ENCODE measurements around the gene CNIH3.

Gene CNIH3

DNA sequence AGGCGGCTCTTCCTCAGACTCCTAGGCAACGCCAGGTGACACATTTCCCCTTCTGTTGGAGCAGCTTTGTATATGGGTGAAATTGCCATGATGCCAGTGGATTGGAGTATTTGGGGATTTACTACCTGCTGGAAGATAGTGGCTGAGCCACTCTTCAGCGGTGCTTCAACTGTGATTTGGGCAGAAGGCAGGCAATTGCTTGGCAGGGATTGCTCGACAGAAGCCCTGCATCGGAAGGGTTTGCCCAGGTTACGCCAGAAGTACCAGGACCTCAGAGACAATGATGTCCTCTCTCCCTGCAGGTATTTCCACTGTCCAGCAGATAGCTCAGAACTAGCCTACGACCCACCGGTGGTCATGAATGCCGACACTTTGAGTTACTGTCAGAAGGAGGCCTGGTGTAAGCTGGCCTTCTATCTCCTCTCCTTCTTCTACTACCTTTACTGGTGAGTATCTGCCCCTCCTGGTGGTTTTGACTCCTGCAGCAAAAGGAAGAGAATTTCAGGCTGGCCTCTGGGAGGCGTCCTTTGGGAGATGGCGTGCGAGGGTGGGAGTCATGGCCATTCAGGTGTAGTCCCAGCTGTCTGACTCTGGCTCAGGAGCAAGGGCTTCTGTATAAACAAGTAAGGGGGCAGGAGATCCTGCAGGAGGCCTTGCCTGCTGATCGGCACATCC lies 118.3 kb downstream of the CNIH3 start:
- no peak overlapping the region for H3K9ac ChIP-seq (ENCODE audit: low read depth in 1 of 2, low read length in 2 of 2)
- peaks cover 3 to 4% of the 10 kb centered on the region in 2 donors for H3K4me1 ChIP-seq (ENCODE audit: control insufficient read depth in 1 of 2, insufficient read depth in 2 of 2, low read length in 2 of 2)
- no peaks in the 10 kb centered on the region for H3K36me3 ChIP-seq (ENCODE audit: control insufficient read depth in 1 of 2, insufficient read depth in 2 of 2, low read length in 2 of 2)
- no peaks in the 10 kb centered on the region for H3K27me3 ChIP-seq (ENCODE audit: control insufficient read depth in 1 of 2, insufficient read depth in 2 of 2, low read length in 2 of 2)
- no peak overlapping the region for H3K4me3 ChIP-seq (ENCODE audit: low read depth in 1 of 2, low read length in 2 of 2)
- H3K27ac ChIP-seq (ENCODE audit: low read depth, low read length) = no peak overlapping the region
- no peaks in the 10 kb centered on the region for H3K9me3 ChIP-seq (ENCODE audit: control insufficient read depth in 1 of 2, low read length in 2 of 2)

DNA sequence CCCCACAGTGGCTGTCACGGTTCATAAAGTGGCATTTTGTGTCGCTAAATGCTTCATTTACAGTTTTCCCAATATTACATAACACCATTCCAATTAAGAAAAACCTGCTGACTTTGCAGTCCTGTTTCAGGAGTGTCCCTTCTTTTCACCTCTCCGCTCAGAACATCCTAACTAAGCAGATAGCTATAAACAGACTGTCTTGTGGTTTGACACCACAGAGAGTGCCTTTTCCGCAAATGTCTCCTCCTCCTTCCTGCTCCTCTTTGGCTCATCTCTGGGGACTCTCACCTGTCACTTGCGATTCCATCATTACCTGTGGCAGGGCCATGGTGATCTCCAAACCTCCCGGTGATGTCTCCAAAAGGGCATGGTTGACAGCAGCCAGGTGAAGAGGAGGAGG lies 119.0 kb downstream of the CNIH3 start:
- Histone ChIP-seq H3K4me3 (ENCODE audit: low read depth in 1 of 2, low read length in 2 of 2) (no peak overlapping the region), H3K36me3 (ENCODE audit: control insufficient read depth in 1 of 2, insufficient read depth in 2 of 2, low read length in 2 of 2) (no peaks in the 10 kb centered on the region), H3K27ac (ENCODE audit: low read depth, low read length) (no peak overlapping the region), H3K27me3 (ENCODE audit: control insufficient read depth in 1 of 2, insufficient read depth in 2 of 2, low read length in 2 of 2) (no peaks in the 10 kb centered on the region), H3K9ac (ENCODE audit: low read depth in 1 of 2, low read length in 2 of 2) (no peak overlapping the region), H3K9me3 (ENCODE audit: control insufficient read depth in 1 of 2, low read length in 2 of 2) (no peaks in the 10 kb centered on the region), H3K4me1 (ENCODE audit: control insufficient read depth in 1 of 2, insufficient read depth in 2 of 2, low read length in 2 of 2) (peaks cover 3 to 4% of the 10 kb centered on the region in 2 donors)

DNA sequence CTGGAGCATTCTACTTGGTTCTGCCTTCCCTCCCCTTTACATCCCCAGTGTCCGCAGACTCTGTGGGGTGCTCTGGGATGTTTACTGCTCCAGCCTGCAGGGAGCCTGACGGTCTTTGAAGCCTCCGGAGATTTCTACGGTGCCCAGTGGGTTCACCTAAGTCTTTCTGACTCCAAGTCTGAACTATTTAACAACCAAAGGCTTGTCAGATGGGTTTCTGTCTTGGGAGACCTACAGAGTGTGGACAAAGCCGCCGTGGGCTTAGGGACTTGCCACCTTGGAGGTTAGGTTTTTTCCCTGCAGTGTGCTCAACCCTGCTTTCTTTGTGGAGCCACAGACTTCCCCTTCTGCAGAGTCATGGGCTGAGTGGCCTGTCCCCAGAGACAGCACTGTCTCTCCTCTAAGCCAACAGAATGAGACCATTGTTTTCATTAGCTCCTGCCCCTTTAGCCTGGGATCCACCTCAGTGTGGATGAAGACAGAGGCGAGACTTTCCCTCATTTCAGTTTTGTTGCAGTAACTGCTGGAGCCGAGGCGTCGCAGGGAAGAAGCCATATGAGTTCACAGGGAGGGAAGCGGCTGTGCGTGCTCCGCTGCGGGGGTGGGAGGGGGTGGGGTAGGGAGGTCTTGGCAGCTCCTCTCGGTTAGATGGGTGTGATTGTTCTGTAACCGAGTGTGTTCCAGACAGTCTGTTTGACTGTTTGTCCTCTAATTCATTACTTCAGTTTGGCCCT lies 120.7 kb downstream of the CNIH3 start:
- no peak overlapping the region for H3K4me3 ChIP-seq (ENCODE audit: low read depth in 1 of 2, low read length in 2 of 2)
- no peaks in the 10 kb centered on the region for H3K9me3 ChIP-seq (ENCODE audit: control insufficient read depth in 1 of 2, low read length in 2 of 2)
- H3K27ac ChIP-seq (ENCODE audit: low read depth, low read length) = no peak overlapping the region
- H3K4me1 ChIP-seq (ENCODE audit: control insufficient read depth in 1 of 2, insufficient read depth in 2 of 2, low read length in 2 of 2) = peaks cover 3 to 4% of the 10 kb centered on the region in 2 donors
- no peak overlapping the region for H3K9ac ChIP-seq (ENCODE audit: low read depth in 1 of 2, low read length in 2 of 2)
- no peaks in the 10 kb centered on the region for H3K27me3 ChIP-seq (ENCODE audit: control insufficient read depth in 1 of 2, insufficient read depth in 2 of 2, low read length in 2 of 2)
- no peaks in the 10 kb centered on the region for H3K36me3 ChIP-seq (ENCODE audit: control insufficient read depth in 1 of 2, insufficient read depth in 2 of 2, low read length in 2 of 2)

DNA sequence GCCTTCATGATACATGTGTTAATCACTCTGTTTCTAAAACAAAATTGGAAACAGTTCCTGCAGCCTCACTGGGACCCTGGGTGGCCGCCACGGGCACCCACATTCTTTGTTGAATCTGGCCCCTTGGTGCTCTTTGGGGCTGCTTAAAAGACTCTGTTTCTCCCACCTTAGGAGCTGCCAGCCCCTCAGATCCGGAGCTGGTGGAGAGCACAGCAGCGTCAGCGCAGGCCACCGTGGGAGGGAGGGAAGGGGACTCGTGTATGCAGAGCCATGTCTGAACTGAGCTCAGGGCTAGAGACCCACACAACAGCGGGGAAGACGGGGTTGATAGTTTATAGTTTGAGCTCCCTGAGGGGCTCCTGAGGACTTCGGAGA lies 121.2 kb downstream of the CNIH3 start:
- H3K9me3 ChIP-seq (ENCODE audit: control insufficient read depth in 1 of 2, low read length in 2 of 2) = no peaks in the 10 kb centered on the region
- no peaks in the 10 kb centered on the region for H3K27me3 ChIP-seq (ENCODE audit: control insufficient read depth in 1 of 2, insufficient read depth in 2 of 2, low read length in 2 of 2)
- H3K9ac ChIP-seq (ENCODE audit: low read depth in 1 of 2, low read length in 2 of 2) = no peak overlapping the region
- H3K4me3 ChIP-seq (ENCODE audit: low read depth in 1 of 2, low read length in 2 of 2) = no peak overlapping the region
- no peaks in the 10 kb centered on the region for H3K36me3 ChIP-seq (ENCODE audit: control insufficient read depth in 1 of 2, insufficient read depth in 2 of 2, low read length in 2 of 2)
- no peak overlapping the region for H3K27ac ChIP-seq (ENCODE audit: low read depth, low read length)
- peaks cover 3 to 4% of the 10 kb centered on the region in 2 donors for H3K4me1 ChIP-seq (ENCODE audit: control insufficient read depth in 1 of 2, insufficient read depth in 2 of 2, low read length in 2 of 2)

DNA sequence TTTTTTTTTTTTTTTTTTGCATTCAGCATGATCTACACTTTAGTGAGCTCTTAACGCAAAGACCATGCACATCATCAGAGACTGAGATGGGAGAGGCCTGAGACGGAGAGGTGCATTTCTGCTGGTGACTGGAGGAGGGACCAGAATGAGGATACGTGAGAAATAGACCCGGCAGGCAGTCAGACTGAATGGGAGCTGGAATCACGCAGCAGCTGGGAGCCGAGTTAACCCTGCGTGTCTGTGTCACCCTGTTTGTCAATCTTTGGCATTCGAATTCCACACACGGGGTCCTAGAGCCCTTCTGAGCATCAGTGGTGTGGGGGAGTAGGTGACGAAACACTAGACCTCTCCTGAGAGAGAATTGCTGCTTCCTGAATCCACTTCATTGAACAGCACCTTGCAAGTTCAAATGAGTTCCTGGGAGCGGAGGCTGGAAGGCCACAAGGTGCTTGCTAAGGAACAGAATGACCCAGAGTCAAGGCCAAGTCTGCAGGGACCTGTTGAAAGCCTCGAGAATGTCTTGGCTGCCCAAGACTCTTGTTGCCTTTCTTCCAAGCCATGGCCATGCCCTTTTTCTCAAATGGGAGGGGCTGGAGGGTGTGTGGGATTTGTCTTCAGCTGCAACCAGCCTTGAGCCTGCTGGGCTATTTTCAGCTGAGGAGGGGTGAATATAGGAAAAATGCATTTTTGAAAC lies 123.3 kb downstream of the CNIH3 start:
- no peaks in the 10 kb centered on the region for H3K27me3 ChIP-seq (ENCODE audit: control insufficient read depth in 1 of 2, insufficient read depth in 2 of 2, low read length in 2 of 2)
- no peaks in the 10 kb centered on the region for H3K36me3 ChIP-seq (ENCODE audit: control insufficient read depth in 1 of 2, insufficient read depth in 2 of 2, low read length in 2 of 2)
- H3K9me3 ChIP-seq (ENCODE audit: control insufficient read depth in 1 of 2, low read length in 2 of 2) = no peaks in the 10 kb centered on the region
- H3K4me1 ChIP-seq (ENCODE audit: control insufficient read depth in 1 of 2, insufficient read depth in 2 of 2, low read length in 2 of 2) = peaks cover 0 to 3% of the 10 kb centered on the region in 2 donors
- H3K4me3 ChIP-seq (ENCODE audit: low read depth in 1 of 2, low read length in 2 of 2) = no peak overlapping the region
- H3K9ac ChIP-seq (ENCODE audit: low read depth in 1 of 2, low read length in 2 of 2) = no peak overlapping the region
- no peak overlapping the region for H3K27ac ChIP-seq (ENCODE audit: low read depth, low read length)

DNA sequence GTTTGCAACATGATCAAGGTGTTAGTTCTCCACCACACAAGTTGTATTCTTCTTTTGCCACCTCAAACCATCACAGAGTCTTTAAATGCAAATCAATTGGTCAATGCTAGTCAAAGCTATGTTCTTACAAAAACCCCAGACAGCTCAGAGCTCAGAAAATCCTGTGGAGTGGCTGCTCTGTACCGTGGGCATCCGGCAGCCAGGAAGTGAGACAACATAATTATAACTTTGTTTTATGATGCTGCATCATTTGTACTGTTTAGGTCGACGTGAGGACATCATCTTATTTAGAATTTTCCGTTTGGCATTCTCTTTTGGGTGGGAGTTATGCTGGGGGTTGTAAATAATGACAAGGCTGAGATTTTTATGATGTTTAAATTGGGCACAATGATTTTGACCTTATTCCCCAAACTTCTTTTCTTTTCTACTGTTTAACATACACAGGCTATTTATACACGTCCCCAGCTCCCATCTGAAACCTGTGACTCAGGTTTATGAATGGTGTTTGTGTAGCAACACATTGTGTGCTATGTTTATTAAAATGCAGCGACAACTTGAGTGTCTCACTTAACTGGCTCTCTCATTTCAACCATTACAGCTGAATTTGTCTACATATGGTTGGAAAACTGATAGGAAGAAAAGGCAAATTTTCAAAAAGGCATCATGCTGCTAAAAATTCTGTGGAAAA lies 124.0 kb downstream of the CNIH3 start:
- Histone ChIP-seq H3K27ac (ENCODE audit: low read depth, low read length) (no peak overlapping the region), H3K4me3 (ENCODE audit: low read depth in 1 of 2, low read length in 2 of 2) (no peak overlapping the region), H3K36me3 (ENCODE audit: control insufficient read depth in 1 of 2, insufficient read depth in 2 of 2, low read length in 2 of 2) (no peaks in the 10 kb centered on the region)

DNA sequence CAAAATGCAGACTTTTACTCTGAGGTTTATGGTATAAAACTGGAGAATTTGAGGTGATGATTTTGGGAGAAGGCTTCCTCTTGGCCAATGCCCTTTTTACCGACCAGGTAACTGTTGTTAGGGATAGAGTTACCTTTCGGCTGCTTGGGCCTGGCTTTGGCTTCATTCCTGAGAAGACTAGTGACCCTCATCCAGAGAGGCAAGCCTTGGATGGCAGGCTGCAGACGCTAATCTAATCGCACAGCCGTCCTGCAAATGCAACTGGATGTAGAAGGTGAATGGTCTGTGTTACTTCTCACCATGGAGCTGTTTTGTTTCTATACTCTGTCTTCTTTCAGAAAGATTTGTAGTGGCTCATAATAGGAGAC lies 124.6 kb downstream of the CNIH3 start:
- H3K9ac ChIP-seq (ENCODE audit: low read depth in 1 of 2, low read length in 2 of 2) = no peak overlapping the region
- peaks cover 0 to 3% of the 10 kb centered on the region in 2 donors for H3K4me1 ChIP-seq (ENCODE audit: control insufficient read depth in 1 of 2, insufficient read depth in 2 of 2, low read length in 2 of 2)
- H3K27me3 ChIP-seq (ENCODE audit: control insufficient read depth in 1 of 2, insufficient read depth in 2 of 2, low read length in 2 of 2) = no peaks in the 10 kb centered on the region
- H3K36me3 ChIP-seq (ENCODE audit: control insufficient read depth in 1 of 2, insufficient read depth in 2 of 2, low read length in 2 of 2) = no peaks in the 10 kb centered on the region
- H3K4me3 ChIP-seq (ENCODE audit: low read depth in 1 of 2, low read length in 2 of 2) = no peak overlapping the region
- H3K9me3 ChIP-seq (ENCODE audit: control insufficient read depth in 1 of 2, low read length in 2 of 2) = no peaks in the 10 kb centered on the region
- no peak overlapping the region for H3K27ac ChIP-seq (ENCODE audit: low read depth, low read length)

More for the DNA sequence above, 124.0 kb downstream of the CNIH3 start:
- Histone ChIP-seq H3K4me1 (ENCODE audit: control insufficient read depth in 1 of 2, insufficient read depth in 2 of 2, low read length in 2 of 2) (peaks cover 0 to 3% of the 10 kb centered on the region in 2 donors), H3K9ac (ENCODE audit: low read depth in 1 of 2, low read length in 2 of 2) (no peak overlapping the region), H3K9me3 (ENCODE audit: control insufficient read depth in 1 of 2, low read length in 2 of 2) (no peaks in the 10 kb centered on the region), H3K27me3 (ENCODE audit: control insufficient read depth in 1 of 2, insufficient read depth in 2 of 2, low read length in 2 of 2) (no peaks in the 10 kb centered on the region)

DNA sequence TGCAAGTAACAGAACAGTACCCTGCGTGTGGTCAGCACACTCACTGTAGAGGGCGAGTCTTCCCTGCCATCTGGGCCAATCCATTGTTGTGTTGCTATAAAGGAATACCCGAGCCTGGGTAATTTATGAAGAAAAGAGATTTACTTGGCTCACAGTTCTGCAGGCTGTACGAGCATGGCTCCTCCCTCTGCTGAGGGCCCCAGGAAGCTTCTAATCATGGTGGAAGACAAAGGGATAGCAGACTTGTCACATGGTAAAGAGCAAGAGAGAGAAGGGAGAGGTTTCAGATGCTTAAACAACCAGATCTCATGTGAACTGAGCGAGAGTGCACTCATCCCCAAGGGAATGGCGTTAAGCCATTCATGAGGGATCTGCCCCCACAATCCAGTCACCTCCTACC lies 126.2 kb downstream of the CNIH3 start:
- Histone ChIP-seq H3K9ac (ENCODE audit: low read depth in 1 of 2, low read length in 2 of 2) (no peak overlapping the region), H3K4me1 (ENCODE audit: control insufficient read depth in 1 of 2, insufficient read depth in 2 of 2, low read length in 2 of 2) (no peaks in the 10 kb centered on the region), H3K9me3 (ENCODE audit: control insufficient read depth in 1 of 2, low read length in 2 of 2) (no peaks in the 10 kb centered on the region), H3K36me3 (ENCODE audit: control insufficient read depth in 1 of 2, insufficient read depth in 2 of 2, low read length in 2 of 2) (no peaks in the 10 kb centered on the region), H3K27ac (ENCODE audit: low read depth, low read length) (no peak overlapping the region), H3K27me3 (ENCODE audit: control insufficient read depth in 1 of 2, insufficient read depth in 2 of 2, low read length in 2 of 2) (no peaks in the 10 kb centered on the region), H3K4me3 (ENCODE audit: low read depth in 1 of 2, low read length in 2 of 2) (no peak overlapping the region)

DNA sequence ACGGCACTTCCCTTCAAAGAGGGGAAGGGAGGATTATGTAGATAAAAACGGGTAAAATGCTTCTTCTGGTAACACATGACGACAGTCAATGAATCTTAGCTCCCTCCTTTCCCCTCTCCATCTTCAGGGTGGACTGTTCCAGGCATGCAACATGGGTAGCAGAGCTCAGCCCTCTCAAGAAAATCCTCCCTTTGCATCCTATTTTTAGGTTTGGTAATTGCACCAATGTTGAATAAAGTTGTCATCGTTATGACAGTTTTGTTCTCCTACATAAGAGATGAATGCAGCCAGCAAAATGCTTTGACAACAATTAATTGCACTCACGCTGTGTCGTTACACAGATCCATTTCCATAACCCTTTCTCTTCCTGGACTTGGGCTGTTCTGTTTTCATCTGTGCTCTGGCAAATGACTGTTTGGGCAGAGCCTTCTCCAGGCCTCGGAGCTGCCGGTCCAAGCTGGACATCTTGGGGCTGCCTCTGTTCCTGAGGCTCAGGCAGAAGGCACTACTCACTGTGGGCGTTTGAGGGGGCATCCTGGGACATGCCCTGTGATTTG lies 127.6 kb downstream of the CNIH3 start:
- no peaks in the 10 kb centered on the region for H3K4me1 ChIP-seq (ENCODE audit: control insufficient read depth in 1 of 2, insufficient read depth in 2 of 2, low read length in 2 of 2)
- no peaks in the 10 kb centered on the region for H3K27me3 ChIP-seq (ENCODE audit: control insufficient read depth in 1 of 2, insufficient read depth in 2 of 2, low read length in 2 of 2)
- H3K27ac ChIP-seq (ENCODE audit: low read depth, low read length) = no peak overlapping the region
- H3K4me3 ChIP-seq (ENCODE audit: low read depth in 1 of 2, low read length in 2 of 2) = no peak overlapping the region
- no peaks in the 10 kb centered on the region for H3K36me3 ChIP-seq (ENCODE audit: control insufficient read depth in 1 of 2, insufficient read depth in 2 of 2, low read length in 2 of 2)
- H3K9ac ChIP-seq (ENCODE audit: low read depth in 1 of 2, low read length in 2 of 2) = no peak overlapping the region
- H3K9me3 ChIP-seq (ENCODE audit: control insufficient read depth in 1 of 2, low read length in 2 of 2) = no peaks in the 10 kb centered on the region
